22Rv1 (cell line): ENCODE data around the gene ZBTB8A.

Source experiments
- CTCF ChIP-seq: fragments of 450-650 bp; IDR thresholded peaks from 2 replicates; pipeline ENCODE4 v1.5.1; 2017; ENCODE audit warnings: mild to moderate bottlenecking
- ZFX ChIP-seq: fragments of 450-650 bp; IDR thresholded peaks from 2 replicates; pipeline ENCODE4 v1.6.1; 2017; ENCODE audit warnings: antibody characterized with exemption, borderline replicate concordance

- TF ChIP-seq CTCF (no peak), ZFX (no peak)
These were observed 113.2 kb downstream of the ZBTB8A start for GRCh38 chr1:32652244-32652962.
